ENCODE results near the gene B3GALT4. TPM values are rescaled to one million over a fixed set of nuclear protein-coding genes. Genes with fewer than 3 reads are reported as not detected.
"Not testable (repeated sequence)": the region's sequence is repeated elsewhere in the genome, so short reads cannot be mapped to it uniquely, and the experiment has no call there.

The B3GALT4 gene
- total and polyA plus RNA-seq, 2 experiments from 2014 or later, result 11.0 to 15.5 TPM

GRCh38 chr6:33259032-33259431 is 17.9 kb upstream of the B3GALT4 start:
- Histone ChIP-seq H3K4me3 (no peak overlapping the region), H3K27ac (no peak overlapping the region), H3K4me1 (ENCODE audit: low read depth) (no peaks in the 10 kb centered on the region), H3K9me3 (ENCODE audit: low read depth) (no peaks in the 10 kb centered on the region), H3K36me3 (peaks cover 12% of the 10 kb centered on the region), H3K27me3 (no peaks in the 10 kb centered on the region)
- TF ChIP-seq, protein P1, sequence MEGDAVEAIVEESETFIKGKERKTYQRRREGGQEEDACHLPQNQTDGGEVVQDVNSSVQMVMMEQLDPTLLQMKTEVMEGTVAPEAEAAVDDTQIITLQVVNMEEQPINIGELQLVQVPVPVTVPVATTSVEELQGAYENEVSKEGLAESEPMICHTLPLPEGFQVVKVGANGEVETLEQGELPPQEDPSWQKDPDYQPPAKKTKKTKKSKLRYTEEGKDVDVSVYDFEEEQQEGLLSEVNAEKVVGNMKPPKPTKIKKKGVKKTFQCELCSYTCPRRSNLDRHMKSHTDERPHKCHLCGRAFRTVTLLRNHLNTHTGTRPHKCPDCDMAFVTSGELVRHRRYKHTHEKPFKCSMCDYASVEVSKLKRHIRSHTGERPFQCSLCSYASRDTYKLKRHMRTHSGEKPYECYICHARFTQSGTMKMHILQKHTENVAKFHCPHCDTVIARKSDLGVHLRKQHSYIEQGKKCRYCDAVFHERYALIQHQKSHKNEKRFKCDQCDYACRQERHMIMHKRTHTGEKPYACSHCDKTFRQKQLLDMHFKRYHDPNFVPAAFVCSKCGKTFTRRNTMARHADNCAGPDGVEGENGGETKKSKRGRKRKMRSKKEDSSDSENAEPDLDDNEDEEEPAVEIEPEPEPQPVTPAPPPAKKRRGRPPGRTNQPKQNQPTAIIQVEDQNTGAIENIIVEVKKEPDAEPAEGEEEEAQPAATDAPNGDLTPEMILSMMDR (IDR thresholded peaks at IDR 0.05; ENCODE audit: low read depth, low read length), result no peak
- DNase-seq (ENCODE audit: low read depth in 1 of 2, low spot score in 1 of 2), result no peak

DNA sequence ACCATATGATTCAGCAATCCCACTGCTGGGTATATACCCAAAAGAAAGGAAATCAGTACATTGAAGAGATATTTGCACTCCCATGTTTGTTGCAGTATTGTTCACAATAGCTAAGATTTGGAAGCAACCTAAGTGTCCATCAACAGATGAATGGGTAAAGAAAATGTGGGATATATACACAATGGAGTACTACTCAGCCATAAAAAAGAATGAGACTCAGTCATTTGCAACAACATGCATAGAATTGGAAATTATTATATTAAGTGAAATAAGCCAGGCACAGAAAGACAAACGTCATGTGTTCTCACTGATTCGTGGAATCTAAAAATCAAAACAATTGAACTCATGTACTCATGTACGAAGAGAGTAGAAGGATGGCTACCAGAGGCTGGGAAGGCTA is 14.4 kb upstream of the B3GALT4 start:
- not testable (repeated sequence) for DNase-seq (ENCODE audit: low read depth in 1 of 2, low spot score in 1 of 2); H3K9me3 ChIP-seq (ENCODE audit: low read depth); H3K27me3 ChIP-seq; H3K4me1 ChIP-seq (ENCODE audit: low read depth); H3K4me3 ChIP-seq; H3K27ac ChIP-seq
- peaks cover 31% of the 10 kb centered on the region for H3K36me3 ChIP-seq

DNA sequence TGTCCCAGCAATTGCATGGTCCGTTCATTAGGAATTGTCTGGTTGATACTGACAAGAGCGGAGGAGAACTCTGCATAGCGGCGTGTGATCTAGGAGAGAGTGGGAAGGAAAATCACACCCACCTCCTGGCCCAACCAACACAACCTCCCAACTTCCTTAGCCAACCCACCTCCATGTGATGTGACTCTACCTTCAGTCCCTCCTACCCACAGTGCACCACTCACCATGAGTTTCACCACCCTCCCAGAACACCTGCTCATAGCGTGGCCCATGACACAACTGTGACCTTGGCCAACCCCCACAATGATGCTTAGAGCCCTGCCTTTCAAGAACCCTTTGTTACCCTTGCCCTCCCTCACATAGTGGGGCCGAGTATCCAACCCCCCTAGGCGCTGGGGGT is 12.9 kb upstream of the B3GALT4 start:
- no peak overlapping the region for H3K4me3 ChIP-seq
- no peaks in the 10 kb centered on the region for H3K27me3 ChIP-seq
- H3K4me1 ChIP-seq (ENCODE audit: low read depth), result no peaks in the 10 kb centered on the region
- no peaks in the 10 kb centered on the region for H3K9me3 ChIP-seq (ENCODE audit: low read depth)
- no peak overlapping the region for H3K27ac ChIP-seq
- DNase-seq (ENCODE audit: low read depth in 1 of 2, low spot score in 1 of 2), result no peak
- peaks cover 44% of the 10 kb centered on the region for H3K36me3 ChIP-seq
- TF ChIP-seq, protein P1 (IDR thresholded peaks at IDR 0.05; ENCODE audit: low read depth, low read length), result no peak

DNA sequence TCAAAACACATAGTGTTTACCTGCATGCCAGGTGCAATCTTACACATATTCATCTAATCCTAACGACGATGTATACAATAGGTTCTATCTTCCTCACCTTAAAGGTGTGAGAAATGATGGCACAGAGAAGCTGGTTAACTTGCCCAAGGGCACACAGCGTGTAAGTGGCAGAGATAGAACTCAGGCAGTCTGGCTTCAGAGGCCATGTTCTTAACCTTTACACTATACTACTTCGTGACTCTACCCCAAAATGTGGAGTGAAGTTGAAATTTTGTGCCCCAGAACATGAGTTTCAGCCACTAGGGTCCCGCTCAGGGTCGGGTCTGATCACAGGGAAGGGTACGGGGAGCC is 5.8 kb upstream of the B3GALT4 start:
- Histone ChIP-seq H3K27me3 (no peaks in the 10 kb centered on the region), H3K4me1 (ENCODE audit: low read depth) (peaks cover 10% of the 10 kb centered on the region), H3K9me3 (ENCODE audit: low read depth) (no peaks in the 10 kb centered on the region), H3K4me3 (peak overlapping the region; percentile 84), H3K36me3 (peaks cover 51% of the 10 kb centered on the region), H3K27ac (peak overlapping the region; percentile 99)
- no peak for DNase-seq (ENCODE audit: low read depth in 1 of 2, low spot score in 1 of 2)
- TF ChIP-seq, protein P1 (IDR thresholded peaks at IDR 0.05; ENCODE audit: low read depth, low read length), result no peak

GRCh38 chr6:33271468-33272274 is 5.3 kb upstream of the B3GALT4 start, which contains the start of the genes RPS18 and VPS52:
TSS of gene RPS18 (plus strand) at chr6:33272075. CDS start at chr6:33272120, 45 bp downstream.
TSS of gene VPS52 (minus strand) at chr6:33271876. CDS start at chr6:33271675, 201 bp downstream.
- Histone ChIP-seq H3K9me3 (ENCODE audit: low read depth) (no peaks in the 10 kb centered on the region), H3K36me3 (peaks cover 49% of the 10 kb centered on the region), H3K27ac (peak within 1 kb of the TSS; percentile 99), H3K4me3 (peak within 1 kb of the TSS; percentile 84), H3K4me1 (ENCODE audit: low read depth) (peaks cover 10% of the 10 kb centered on the region), H3K27me3 (no peaks in the 10 kb centered on the region)
- peak; percentile 100 for DNase-seq (ENCODE audit: low read depth in 1 of 2, low spot score in 1 of 2)
- TF ChIP-seq, protein P1 (IDR thresholded peaks at IDR 0.05; ENCODE audit: low read depth, low read length), result no peak

Data from cardiac muscle cell (in vitro differentiated cells and primary cell).